Progenitor cell of endocrine pancreas (in vitro differentiated cells): ENCODE measurements around the gene JKAMP. TPM values are rescaled to one million over a fixed set of nuclear protein-coding genes. Genes with fewer than 3 reads are reported as not detected.

ENCODE experiments used
- DNase-seq: peaks from one replicate; pipeline ENCODE4 v3.0.0; 2021; ENCODE audit warnings: low spot score; ENCODE audit not compliant: unreplicated experiment
- H3K27ac Mint-ChIP-seq: 2 replicates; pipeline ENCODE4 v1.8.0; 2021; ENCODE audit warnings: mild to moderate bottlenecking, moderate library complexity, mixed read lengths
- H3K27me3 Mint-ChIP-seq: 2 replicates; pipeline ENCODE4 v1.8.0; 2021; ENCODE audit warnings: mixed read lengths
- H3K36me3 Mint-ChIP-seq: 2 replicates; pipeline ENCODE4 v1.8.0; 2022; ENCODE audit warnings: mixed read lengths; ENCODE audit not compliant: insufficient read depth
- H3K4me1 Mint-ChIP-seq: 2 replicates; pipeline ENCODE4 v1.8.0; 2021; ENCODE audit warnings: low read depth, mixed read lengths
- H3K4me3 Mint-ChIP-seq: 2 replicates; pipeline ENCODE4 v1.8.0; 2021; ENCODE audit warnings: low read depth, mild to moderate bottlenecking, moderate library complexity, mixed read lengths
- H3K9me3 Mint-ChIP-seq: 2 replicates; pipeline ENCODE4 v1.8.0; 2021; ENCODE audit warnings: low read depth, mixed read lengths
- total RNA-seq: library from RNA; stranded (reverse); gene quantifications from 2 replicates; pipeline ENCODE4 v1.2.1, GENCODE V29; 2021
- TF ChIP-seq, protein P1 (sequence below): fragments of 200-600 bp; sonication (generic); IDR thresholded peaks from one replicate; pipeline ENCODE4 v1.5.0; 2021; ENCODE audit warnings: antibody characterized with exemption, mild to moderate bottlenecking; ENCODE audit not compliant: unreplicated experiment

JKAMP gene
- total RNA-seq, 1 donor from 2014 or later: 55.2 TPM

GRCh38 chr14:59481871-59482540 is 2.3 kb upstream of the JKAMP start:
- Mint-ChIP-seq H3K4me3 (peak overlapping the region; percentile 85), H3K9me3 (no peaks in the 10 kb centered on the region), H3K27me3 (no peaks in the 10 kb centered on the region), H3K4me1 (peaks cover 28% of the 10 kb centered on the region), H3K36me3 (no peaks in the 10 kb centered on the region), H3K27ac (no peak overlapping the region)
- no peak for DNase-seq
- TF ChIP-seq, protein P1, sequence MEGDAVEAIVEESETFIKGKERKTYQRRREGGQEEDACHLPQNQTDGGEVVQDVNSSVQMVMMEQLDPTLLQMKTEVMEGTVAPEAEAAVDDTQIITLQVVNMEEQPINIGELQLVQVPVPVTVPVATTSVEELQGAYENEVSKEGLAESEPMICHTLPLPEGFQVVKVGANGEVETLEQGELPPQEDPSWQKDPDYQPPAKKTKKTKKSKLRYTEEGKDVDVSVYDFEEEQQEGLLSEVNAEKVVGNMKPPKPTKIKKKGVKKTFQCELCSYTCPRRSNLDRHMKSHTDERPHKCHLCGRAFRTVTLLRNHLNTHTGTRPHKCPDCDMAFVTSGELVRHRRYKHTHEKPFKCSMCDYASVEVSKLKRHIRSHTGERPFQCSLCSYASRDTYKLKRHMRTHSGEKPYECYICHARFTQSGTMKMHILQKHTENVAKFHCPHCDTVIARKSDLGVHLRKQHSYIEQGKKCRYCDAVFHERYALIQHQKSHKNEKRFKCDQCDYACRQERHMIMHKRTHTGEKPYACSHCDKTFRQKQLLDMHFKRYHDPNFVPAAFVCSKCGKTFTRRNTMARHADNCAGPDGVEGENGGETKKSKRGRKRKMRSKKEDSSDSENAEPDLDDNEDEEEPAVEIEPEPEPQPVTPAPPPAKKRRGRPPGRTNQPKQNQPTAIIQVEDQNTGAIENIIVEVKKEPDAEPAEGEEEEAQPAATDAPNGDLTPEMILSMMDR: no peak

GRCh38 chr14:59482541-59483331 is 1.6 kb upstream of the JKAMP start:
- Mint-ChIP-seq H3K4me1 (peaks cover 28% of the 10 kb centered on the region), H3K4me3 (peak overlapping the region; percentile 85), H3K27me3 (no peaks in the 10 kb centered on the region), H3K9me3 (no peaks in the 10 kb centered on the region), H3K27ac (peak overlapping the region; percentile 88), H3K36me3 (peaks cover 2% of the 10 kb centered on the region)
- TF ChIP-seq, protein P1: no peak
- DNase-seq: no peak

- TF ChIP-seq, protein P1: no peak
- peak overlapping the region; percentile 88 for H3K27ac Mint-ChIP-seq
- DNase-seq: no peak
- peaks cover 3% of the 10 kb centered on the region for H3K36me3 Mint-ChIP-seq
- no peaks in the 10 kb centered on the region for H3K27me3 Mint-ChIP-seq
- no peaks in the 10 kb centered on the region for H3K9me3 Mint-ChIP-seq
- peaks cover 28% of the 10 kb centered on the region for H3K4me1 Mint-ChIP-seq
- H3K4me3 Mint-ChIP-seq: peak overlapping the region; percentile 85
These were observed 954 bp upstream of the JKAMP start for GRCh38 chr14:59483363-59483762.

DNA sequence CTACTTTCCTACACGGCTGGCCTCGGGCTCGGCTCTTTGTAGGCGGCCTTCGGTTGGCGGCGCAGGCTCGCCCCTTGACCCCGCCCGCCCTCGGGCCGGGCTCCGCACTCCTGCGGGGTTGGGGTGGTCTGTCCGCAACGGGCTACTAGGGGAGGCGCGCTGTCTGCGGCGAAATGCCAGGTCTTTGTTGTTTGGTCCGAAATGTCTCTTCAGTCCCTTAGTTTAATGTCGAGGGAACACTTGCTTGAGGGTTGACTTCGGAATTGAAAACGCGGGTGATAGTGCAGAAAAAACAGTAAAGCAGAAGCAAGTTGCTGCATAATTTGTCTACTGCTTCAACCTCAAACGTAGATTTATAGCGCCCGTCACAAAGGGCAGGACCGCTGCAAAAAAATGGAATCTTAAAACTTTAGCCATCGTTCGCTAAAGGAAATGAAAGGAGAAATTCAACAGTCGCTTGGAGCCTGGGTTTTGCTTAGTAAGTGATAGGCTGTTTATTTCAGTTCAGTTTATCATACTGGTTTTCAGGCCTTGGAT is 390 bp downstream of the JKAMP start:
- Mint-ChIP-seq H3K4me3 (peak overlapping the region; percentile 85), H3K27me3 (no peaks in the 10 kb centered on the region), H3K9me3 (no peaks in the 10 kb centered on the region), H3K36me3 (peaks cover 10% of the 10 kb centered on the region), H3K4me1 (peaks cover 28% of the 10 kb centered on the region), H3K27ac (peak overlapping the region; percentile 96)
- no peak for DNase-seq
- TF ChIP-seq, protein P1: no peak

DNA sequence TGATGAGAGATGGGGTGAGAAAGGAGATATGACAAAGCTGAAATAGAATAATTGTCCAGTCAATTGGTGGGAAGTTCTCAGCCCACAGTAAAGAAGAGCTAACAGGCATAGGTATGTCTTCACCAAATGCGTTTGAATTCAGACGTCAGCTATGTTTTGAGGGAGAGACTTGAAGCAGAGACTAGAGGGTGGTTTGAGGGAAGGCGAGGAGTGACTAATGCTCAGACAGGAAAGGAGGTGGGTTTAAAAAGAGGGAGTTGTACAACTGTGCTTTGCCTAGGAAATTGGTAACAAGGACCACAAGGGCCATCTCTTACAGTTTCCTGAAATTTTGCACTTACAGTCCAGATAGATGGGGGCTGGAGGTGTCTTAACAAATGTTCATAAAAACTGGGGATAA is 6.4 kb downstream of the JKAMP start:
- TF ChIP-seq, protein P1: no peak
- Mint-ChIP-seq H3K4me1 (peaks cover 3% of the 10 kb centered on the region), H3K27ac (no peak overlapping the region), H3K4me3 (no peak overlapping the region), H3K27me3 (no peaks in the 10 kb centered on the region), H3K9me3 (no peaks in the 10 kb centered on the region), H3K36me3 (peaks cover 39% of the 10 kb centered on the region)
- DNase-seq: no peak
